Measurements from ENCODE around the gene C20orf144.
A peak's percentile ranks its signal among the peaks of the same experiment; 100 is the strongest.

The C20orf144 gene

DNA sequence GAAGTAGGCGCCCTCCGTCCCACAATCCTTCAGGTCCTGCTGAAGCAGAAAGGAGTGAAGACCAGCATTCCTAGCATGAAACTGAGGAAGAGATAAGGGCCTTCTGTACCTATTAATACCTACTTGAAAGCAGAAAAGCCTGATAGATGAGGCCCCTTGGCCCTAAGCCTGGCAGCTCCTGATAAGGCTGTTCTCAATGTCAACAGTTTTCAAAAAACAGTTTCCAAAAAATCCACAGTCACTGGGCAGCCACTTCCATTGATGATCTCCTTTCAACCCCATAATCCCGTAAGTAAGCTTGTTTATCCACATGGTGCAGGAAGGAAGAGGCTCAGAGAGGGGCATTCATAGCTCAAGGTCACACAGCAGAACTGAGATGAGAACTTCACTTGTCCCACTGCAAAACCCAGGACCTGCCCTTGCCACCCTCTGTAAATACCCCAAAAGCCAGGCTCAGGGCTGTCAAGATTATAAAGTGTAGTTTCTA is 26.9 kb downstream of the C20orf144 start:
- Histone ChIP-seq H2AFZ (ENCODE audit: low read depth, low read length) (no peak overlapping the region), H3K27ac (ENCODE audit: low read length) (peak overlapping the region; percentile 66; the same call in 1 of the 2 replicates)

DNA sequence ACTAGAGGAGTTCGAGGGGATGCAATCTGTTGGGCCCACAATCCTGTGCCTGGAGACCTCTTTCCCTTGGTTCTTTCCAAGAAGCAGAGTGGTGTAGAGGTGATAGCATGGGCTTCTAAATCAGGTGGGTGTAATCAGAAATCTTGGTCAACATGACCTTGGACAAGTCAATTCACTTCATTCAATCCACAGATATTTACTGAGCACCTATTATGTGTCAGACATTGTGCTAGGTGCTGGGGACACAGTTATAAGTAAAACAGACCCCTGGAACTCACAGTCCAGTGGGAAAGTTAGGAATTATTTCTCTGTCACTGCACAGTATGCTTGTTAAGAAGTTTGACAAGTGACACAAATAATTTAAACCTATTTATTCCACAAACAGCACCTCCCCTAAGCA is 27.4 kb downstream of the C20orf144 start:
- H2AFZ ChIP-seq (ENCODE audit: low read depth, low read length) = no peak overlapping the region
- DNase-seq = no peak

More for the DNA sequence above, 26.9 kb downstream of the C20orf144 start:
- H3K79me2 ChIP-seq (ENCODE audit: insufficient read depth, low read length) = peaks cover 21% of the 10 kb centered on the region
- no peak overlapping the region for H3K4me3 ChIP-seq (ENCODE audit: low read depth in 1 of 2, low read length in 2 of 2)
- DNase-seq = no peak
- TF ChIP-seq, protein P1, sequence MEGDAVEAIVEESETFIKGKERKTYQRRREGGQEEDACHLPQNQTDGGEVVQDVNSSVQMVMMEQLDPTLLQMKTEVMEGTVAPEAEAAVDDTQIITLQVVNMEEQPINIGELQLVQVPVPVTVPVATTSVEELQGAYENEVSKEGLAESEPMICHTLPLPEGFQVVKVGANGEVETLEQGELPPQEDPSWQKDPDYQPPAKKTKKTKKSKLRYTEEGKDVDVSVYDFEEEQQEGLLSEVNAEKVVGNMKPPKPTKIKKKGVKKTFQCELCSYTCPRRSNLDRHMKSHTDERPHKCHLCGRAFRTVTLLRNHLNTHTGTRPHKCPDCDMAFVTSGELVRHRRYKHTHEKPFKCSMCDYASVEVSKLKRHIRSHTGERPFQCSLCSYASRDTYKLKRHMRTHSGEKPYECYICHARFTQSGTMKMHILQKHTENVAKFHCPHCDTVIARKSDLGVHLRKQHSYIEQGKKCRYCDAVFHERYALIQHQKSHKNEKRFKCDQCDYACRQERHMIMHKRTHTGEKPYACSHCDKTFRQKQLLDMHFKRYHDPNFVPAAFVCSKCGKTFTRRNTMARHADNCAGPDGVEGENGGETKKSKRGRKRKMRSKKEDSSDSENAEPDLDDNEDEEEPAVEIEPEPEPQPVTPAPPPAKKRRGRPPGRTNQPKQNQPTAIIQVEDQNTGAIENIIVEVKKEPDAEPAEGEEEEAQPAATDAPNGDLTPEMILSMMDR (IDR thresholded peaks at IDR 0.05; ENCODE audit: borderline replicate concordance, extremely low read depth, low read length, poor library complexity, severe bottlenecking) = no peak
- TF ChIP-seq EZH2 (IDR thresholded peaks at IDR 0.05; ENCODE audit: borderline replicate concordance, low read depth, low read length, severe bottlenecking) = no peak
- H3K4me1 ChIP-seq (ENCODE audit: insufficient read depth, low read length) = peaks cover 48% of the 10 kb centered on the region
- H3K4me2 ChIP-seq (ENCODE audit: insufficient read depth, low read length) = no peak overlapping the region
- peaks cover 17% of the 10 kb centered on the region for H3K36me3 ChIP-seq (ENCODE audit: insufficient read depth, low read length)
- no peak for ATAC-seq (ENCODE audit: insufficient read depth, low read depth)
- no peak overlapping the region for H3K9ac ChIP-seq (ENCODE audit: low read depth, low read length)
- no peaks in the 10 kb centered on the region for H3K27me3 ChIP-seq (ENCODE audit: insufficient read depth, low read length, poor library complexity)
- peaks cover 17% of the 10 kb centered on the region for H4K20me1 ChIP-seq (ENCODE audit: insufficient read depth, low read length)
- H3K9me3 ChIP-seq (ENCODE audit: insufficient read depth, low read length, severe bottlenecking) = no peaks in the 10 kb centered on the region

DNA sequence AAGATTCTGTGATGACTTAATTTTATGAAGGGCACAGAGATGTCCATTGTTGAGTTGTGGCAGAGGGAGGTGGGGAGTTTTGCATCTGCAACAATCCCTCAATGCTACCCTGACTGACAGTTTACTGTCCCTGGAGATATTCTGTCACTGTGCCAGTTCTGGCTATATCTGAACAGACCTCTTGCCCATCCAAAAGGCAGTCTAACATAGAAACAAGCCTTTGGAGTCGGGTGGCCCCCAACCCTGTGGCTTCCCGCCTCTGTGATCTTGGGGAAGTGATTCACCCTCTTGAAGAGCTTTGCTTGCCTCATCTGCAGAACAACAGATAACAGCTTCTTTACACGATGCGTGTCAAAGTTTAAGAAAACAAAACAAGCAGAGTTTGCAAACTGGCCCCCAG is 27.8 kb downstream of the C20orf144 start:
- peak; percentile 61 for ATAC-seq (ENCODE audit: insufficient read depth, low read depth)
- Histone ChIP-seq H3K4me2 (ENCODE audit: insufficient read depth, low read length) (peak overlapping the region; percentile 48), H3K9ac (ENCODE audit: low read depth, low read length) (peak overlapping the region; percentile 28), H3K9me3 (ENCODE audit: insufficient read depth, low read length, severe bottlenecking) (no peaks in the 10 kb centered on the region), H3K4me3 (ENCODE audit: low read depth in 1 of 2, low read length in 2 of 2) (peak overlapping the region in 1 of 2 experiments; percentile 13; a peak in 1 of 4 replicates), H3K79me2 (ENCODE audit: insufficient read depth, low read length) (peaks cover 11% of the 10 kb centered on the region), H3K27ac (ENCODE audit: low read length) (peak overlapping the region; percentile 66), H3K27me3 (ENCODE audit: insufficient read depth, low read length, poor library complexity) (no peaks in the 10 kb centered on the region), H3K4me1 (ENCODE audit: insufficient read depth, low read length) (peaks cover 38% of the 10 kb centered on the region), H4K20me1 (ENCODE audit: insufficient read depth, low read length) (peaks cover 7% of the 10 kb centered on the region), H2AFZ (ENCODE audit: low read depth, low read length) (no peak overlapping the region), H3K36me3 (ENCODE audit: insufficient read depth, low read length) (peaks cover 7% of the 10 kb centered on the region; the same call in 1 of the 2 replicates)
- no peak for TF ChIP-seq EZH2 (IDR thresholded peaks at IDR 0.05; ENCODE audit: borderline replicate concordance, low read depth, low read length, severe bottlenecking)
- TF ChIP-seq, protein P1 (IDR thresholded peaks at IDR 0.05; ENCODE audit: borderline replicate concordance, extremely low read depth, low read length, poor library complexity, severe bottlenecking) = no peak
- peak; percentile 85 for DNase-seq

More for the DNA sequence above, 27.4 kb downstream of the C20orf144 start:
- peaks cover 12% of the 10 kb centered on the region for H4K20me1 ChIP-seq (ENCODE audit: insufficient read depth, low read length)
- H3K36me3 ChIP-seq (ENCODE audit: insufficient read depth, low read length) = peaks cover 11% of the 10 kb centered on the region; the same call in 1 of the 2 replicates
- H3K9me3 ChIP-seq (ENCODE audit: insufficient read depth, low read length, severe bottlenecking) = no peaks in the 10 kb centered on the region
- H3K9ac ChIP-seq (ENCODE audit: low read depth, low read length) = peak overlapping the region; percentile 28
- no peaks in the 10 kb centered on the region for H3K27me3 ChIP-seq (ENCODE audit: insufficient read depth, low read length, poor library complexity)
- no peak overlapping the region; a peak in 1 of 4 replicates for H3K4me3 ChIP-seq (ENCODE audit: low read depth in 1 of 2, low read length in 2 of 2)
- H3K79me2 ChIP-seq (ENCODE audit: insufficient read depth, low read length) = peaks cover 16% of the 10 kb centered on the region
- H3K4me2 ChIP-seq (ENCODE audit: insufficient read depth, low read length) = peak overlapping the region; percentile 48
- peak overlapping the region; percentile 66 for H3K27ac ChIP-seq (ENCODE audit: low read length)
- no peak for ATAC-seq (ENCODE audit: insufficient read depth, low read depth)
- peaks cover 43% of the 10 kb centered on the region for H3K4me1 ChIP-seq (ENCODE audit: insufficient read depth, low read length)
- TF ChIP-seq, protein P1 (IDR thresholded peaks at IDR 0.05; ENCODE audit: borderline replicate concordance, extremely low read depth, low read length, poor library complexity, severe bottlenecking) = no peak
- no peak for TF ChIP-seq EZH2 (IDR thresholded peaks at IDR 0.05; ENCODE audit: borderline replicate concordance, low read depth, low read length, severe bottlenecking)
